ENCODE measurements around the gene CYP4F2.
"Not testable (repeated sequence)": the region's sequence is repeated elsewhere in the genome, so short reads cannot be mapped to it uniquely, and the experiment has no call there.

The CYP4F2 gene, protein sequence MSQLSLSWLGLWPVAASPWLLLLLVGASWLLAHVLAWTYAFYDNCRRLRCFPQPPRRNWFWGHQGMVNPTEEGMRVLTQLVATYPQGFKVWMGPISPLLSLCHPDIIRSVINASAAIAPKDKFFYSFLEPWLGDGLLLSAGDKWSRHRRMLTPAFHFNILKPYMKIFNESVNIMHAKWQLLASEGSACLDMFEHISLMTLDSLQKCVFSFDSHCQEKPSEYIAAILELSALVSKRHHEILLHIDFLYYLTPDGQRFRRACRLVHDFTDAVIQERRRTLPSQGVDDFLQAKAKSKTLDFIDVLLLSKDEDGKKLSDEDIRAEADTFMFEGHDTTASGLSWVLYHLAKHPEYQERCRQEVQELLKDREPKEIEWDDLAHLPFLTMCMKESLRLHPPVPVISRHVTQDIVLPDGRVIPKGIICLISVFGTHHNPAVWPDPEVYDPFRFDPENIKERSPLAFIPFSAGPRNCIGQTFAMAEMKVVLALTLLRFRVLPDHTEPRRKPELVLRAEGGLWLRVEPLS

DNA sequence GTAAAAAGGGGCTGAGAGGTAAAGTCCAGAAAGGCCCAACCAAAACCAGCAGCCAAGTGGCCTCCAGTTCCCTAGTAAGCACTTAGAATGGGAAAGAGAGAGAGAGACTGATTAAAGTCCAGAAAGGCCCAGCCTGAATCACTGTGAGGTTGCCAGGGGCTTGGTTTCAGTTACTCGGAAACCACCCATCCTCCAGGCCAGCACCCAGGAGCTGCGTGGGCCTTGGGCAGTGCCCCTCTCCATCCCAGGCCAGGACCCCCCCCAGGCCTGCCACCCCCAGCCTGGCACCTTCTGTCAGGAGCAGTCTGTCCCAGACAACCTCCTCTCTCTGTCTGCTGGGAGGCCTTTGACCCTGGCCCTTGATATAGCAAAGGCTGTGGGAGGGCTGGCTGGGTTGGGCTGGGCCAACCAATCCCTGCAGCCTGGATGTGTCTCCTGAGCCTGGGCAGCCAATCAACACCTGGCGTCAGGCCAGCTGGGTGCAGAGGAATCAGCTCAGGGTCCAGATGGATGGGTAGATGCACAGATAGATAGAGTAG lies at the start of gene CYP4F2:
Gene CYP4F2, minus strand, starts transcription at position 337 of the 539 bp plus-strand sequence. CDS start 463 bp downstream, outside the sequence.
- DNase-seq, result no peak

DNA sequence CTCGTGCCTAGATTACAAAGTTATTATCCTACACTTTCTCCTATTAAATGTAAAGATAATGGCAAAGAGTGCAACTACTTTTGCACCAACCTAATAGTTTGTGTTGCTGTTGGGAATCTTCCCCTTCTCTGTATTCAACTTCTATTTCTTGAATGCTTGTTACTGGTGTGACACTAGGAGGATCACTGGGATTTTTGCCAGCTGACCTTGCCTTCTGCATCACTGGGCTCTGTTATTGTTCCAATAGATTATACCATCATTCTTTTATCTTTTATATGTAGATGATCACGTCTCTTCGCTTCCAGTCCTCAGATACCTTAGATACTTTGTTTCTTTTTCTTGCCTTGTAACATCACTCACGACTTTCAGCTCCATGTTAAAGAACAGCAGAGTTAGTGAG lies 47.4 kb upstream of the CYP4F2 start:
- DNase-seq, result no peak

DNA sequence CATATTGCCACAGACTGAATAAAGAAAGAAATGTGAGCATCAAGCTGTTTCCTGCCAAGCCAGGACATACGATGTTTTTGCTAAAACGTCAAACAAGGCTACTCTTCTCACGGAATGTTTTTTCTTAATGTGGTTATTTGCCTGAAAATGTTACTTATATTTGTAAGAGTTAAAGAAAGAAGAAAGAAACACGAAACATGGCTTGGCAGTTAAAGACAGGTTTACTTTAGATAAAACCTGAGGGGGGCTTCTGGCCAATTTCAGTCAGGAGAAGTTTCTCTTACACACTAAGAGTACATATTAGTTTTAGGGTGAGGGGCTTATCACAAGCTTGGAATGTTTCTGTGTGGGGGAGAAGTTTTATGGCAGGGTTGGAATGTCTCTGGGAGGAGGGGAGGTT lies 46.5 kb upstream of the CYP4F2 start:
- no peak for DNase-seq

DNA sequence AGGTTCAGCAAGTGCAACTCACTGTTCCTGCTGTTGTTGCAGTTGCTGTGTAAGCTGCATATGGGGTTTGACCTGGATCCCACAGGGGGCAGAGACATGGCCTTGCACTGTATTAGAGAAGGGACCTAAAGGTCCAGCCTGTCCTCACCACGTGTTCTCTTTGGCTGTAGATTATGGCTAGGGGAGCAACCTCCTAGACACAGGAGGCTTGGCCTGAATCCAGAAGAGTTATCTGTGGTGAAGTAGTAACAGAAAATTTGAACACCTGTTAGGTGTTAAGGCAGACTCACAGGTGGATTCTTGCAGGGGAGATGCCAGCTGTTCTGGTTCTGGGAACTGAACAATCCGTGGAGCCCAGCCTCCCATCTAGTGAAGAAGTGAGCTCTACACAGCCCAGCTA lies 39.9 kb upstream of the CYP4F2 start:
- DNase-seq, result no peak

DNA sequence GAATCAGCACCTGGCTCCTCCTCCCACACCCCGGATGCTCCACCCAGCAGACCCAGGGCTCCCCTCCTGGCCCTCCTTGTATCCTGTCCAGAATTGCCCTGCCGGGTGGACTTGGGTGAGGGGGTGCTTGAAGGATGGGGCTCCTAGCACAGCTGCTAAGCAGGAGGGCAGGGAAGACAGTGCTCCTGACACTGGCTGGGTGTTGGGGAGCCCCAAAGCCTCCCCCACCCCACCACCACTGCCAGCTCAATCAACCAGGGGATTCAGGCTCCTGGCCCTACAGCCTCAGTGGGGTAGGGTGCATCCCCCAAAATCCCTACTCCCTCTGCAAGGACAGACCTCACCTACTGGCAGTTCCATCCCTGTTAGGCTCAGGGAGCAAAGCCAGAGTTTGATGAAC lies 39.1 kb upstream of the CYP4F2 start:
- DNase-seq, result no peak

DNA sequence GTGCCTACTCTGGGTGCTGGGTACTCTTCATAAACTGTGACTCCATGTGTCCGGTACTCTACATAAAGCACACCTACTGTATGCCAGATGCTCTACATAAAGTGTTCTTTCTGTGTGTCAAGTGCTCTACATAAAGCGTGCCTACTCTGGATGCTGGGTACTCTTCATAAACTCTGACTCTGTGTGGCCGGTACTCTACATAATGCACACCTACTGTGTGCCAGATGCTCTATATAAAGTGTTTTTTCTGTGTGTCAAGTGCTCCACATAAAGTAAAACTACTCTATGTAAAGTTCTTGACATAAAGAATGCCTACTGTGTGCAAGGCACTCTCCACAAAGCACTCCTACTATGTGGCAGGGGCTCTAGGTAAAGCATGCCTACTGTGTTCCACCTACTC lies 38.3 kb upstream of the CYP4F2 start:
- DNase-seq, result no peak

DNA sequence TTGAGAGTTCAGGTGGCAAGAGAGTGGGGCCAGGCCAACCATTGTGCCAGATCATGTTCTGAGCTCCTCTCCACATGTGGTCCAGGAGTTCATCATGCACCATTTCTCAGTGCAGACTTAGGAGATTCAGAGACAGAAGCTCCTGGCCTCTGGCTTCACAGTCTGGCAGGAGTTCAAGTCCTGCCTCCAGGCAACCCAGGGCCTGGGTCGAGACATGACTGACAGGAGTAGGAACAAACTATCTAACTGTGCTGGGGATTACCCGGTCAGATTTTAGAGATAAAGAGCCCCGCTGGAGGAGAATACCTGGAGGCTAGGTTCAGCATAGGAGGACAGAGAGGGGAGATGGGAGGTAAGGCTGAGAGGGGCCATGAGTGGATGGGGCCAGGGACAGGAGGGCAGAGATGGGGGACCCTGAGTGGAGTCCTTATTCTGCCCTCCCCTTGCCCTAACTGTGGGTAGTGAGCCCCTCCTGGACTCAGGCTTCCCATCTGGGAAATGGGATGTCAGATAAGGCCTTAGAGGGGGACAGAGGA lies 37.4 kb upstream of the CYP4F2 start:
- DNase-seq, result no peak

DNA sequence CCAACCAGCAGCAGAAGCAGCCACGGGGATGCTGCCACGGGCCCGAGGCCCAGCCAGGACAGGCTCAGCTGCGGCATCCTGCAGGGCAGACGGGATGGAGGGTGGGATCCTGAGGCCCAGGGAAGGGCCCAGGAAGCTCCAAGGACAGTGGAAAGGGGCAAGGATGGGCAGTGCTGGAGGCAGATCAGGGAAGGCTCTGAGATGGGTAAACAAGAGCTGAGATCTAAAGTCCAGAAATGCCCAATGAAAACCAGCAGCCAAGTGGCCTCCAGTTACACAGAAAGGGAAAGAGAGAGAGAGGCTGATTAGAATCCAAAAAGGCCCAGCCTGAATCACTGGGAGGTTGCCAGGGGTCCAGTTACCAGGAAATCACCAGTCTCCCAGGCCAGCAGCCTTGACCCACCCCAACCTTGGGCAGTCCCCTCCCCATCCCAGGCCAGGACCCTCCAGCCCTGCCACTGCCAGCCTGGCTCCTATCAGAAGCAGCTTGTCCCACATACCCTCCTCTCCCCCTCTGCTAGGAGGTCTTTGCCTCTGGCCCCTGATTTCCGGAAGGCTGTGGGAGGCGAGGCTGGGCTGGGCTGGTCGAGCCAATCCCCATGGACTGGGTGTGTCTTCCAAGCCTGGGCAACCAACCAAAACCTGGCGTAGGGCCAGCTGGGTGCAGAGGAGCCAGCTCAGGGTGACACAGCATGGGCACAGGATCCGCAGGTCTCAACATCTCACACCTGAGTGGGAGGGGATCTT lies 36.6 kb upstream of the CYP4F2 start, which contains the start of gene CYP4F11:
Gene CYP4F11, minus strand, starts transcription at position 198 of the 747 bp plus-strand sequence. Its CDS starts 121 bp downstream, at position 77.
- no peak for DNase-seq

DNA sequence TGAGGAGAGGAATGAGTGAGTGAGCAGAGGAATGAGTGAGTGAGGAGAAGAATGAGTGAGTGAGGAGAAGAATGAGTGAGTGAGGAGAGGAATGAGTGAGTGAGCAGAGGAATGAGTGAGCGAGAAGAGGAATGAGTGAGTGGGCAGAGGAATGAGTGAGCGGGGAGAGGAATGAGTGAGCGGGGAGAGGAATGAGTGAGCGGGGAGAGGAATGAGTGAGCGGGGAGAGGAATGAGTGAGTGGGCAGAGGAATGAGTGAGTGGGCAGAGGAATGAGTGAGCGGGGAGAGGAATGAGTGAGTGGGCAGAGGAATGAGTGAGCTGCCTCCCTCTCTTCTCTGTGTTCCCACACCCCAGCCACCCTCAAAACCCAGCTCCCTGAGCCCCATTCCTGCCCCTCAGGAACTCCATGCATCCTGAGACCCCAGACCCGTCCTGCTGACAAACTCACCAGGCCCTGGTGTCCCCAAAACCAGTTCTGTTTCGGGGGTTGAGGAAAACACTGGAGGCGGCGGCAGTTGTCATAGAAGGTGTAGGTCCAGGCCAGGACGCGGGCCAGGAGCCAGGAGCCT lies 36.0 kb upstream of the CYP4F2 start:
- DNase-seq, result not testable (repeated sequence)

DNA sequence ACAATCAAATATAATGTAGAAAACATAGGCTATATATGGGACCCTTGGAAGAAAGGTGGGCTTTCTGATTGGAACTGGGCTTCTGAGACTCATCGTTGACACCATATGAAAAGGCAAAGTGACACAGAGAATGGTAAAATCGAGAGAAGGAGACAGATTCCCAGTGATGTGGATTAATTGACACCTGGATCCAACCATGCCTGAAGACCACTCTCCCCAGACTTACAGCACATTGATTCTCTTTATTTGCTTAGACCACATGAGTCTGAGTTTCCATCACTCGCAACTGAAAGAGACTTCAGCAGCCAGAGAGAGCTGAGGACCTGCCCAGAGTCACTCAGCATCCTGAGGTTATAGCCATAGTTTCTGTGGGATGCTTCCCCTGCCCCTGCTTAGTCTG lies 30.4 kb upstream of the CYP4F2 start:
- no peak for DNase-seq

DNA sequence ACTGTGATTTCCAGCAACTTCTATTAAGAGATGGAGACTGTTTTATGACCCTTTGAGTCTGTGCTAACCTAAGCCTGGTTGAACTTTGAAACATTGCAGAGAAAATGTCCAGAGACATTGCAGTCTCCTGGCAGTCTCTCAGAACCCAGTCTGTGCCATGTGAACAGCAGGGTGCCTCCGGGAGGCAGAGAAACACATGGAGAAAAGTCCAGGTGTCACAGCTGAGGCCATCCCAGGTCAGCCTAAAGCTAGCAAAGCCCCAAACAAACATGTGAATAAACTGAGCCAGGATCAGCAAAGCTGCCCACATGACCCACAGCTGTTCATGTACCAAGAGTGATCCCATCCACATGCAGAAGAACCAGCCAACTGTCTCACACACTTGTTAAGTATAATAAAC lies 28.6 kb upstream of the CYP4F2 start:
- no peak for DNase-seq

DNA sequence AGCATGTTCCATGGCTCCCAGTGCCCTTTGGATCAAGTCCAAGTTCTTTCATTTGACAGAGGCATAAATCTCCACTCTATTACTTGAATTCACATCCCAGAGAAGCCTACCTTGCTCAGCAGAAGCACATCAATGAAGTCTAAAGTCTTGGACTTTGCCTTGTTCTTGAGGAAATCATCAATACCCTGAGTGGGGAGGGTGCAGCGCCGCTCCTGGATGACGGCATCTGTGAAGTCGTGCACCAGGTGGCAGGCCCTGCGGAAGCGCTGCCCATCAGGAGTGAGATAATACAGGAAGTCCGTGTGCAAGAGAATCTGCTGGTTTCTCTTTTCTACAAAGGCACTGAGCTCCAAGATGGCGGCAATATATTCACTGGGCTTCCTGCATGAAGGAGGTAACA lies 25.8 kb upstream of the CYP4F2 start:
- no peak for DNase-seq

DNA sequence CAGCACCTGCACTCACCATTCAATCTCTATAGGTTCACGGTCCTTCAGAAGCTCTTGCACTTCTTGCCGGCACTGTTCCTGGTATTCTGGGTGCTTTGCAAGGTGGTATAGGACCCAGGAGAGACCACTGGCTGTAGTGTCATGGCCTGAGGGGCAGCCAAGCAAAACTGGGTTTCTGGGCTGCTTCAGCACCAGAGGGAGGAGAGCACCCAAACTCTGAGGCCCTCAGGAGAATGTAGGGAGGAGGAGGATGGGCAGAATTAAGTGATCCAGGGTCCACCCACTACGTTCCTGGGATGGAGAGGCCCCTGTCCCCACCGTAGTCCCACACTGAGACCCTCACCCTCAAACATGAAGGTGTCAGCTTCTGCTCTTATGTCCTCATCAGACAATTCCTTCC lies 24.1 kb upstream of the CYP4F2 start:
- no peak for DNase-seq

DNA sequence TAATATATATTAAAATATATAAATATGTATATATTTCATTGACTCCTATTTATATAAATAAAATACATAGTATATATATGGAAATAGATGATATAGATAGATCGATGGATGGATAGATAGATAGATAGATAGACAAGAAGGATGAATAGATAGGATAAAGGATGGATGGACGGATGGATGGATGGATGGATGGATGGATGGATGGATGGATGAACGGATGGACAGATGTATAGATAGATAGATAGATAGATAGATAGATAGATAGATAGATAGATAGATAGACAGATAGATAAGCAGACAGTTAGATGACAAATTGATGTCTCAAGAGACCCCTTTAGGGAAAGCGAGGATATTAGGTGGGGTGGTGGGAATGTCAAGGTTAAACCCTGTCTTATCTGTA lies 21.4 kb upstream of the CYP4F2 start:
- DNase-seq, result no peak

DNA sequence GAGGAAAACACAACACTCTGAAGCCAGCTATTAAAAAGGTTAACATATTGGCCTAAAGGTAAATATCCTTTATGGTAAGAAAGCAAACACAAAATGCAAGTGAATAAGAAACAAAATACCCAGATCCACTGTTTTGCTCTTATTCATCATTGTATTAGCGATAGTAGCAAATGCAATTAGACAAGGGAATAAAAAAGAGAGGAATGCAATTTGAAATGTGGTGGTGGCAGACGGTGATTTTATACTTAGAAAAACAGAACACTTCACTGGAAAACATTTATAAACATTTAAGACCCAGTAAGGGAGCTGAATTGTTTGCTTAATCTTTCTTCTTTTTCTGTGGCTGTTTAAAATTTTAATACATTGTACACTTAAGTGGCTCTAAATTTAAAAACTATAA lies 17.2 kb upstream of the CYP4F2 start:
- no peak for DNase-seq

DNA sequence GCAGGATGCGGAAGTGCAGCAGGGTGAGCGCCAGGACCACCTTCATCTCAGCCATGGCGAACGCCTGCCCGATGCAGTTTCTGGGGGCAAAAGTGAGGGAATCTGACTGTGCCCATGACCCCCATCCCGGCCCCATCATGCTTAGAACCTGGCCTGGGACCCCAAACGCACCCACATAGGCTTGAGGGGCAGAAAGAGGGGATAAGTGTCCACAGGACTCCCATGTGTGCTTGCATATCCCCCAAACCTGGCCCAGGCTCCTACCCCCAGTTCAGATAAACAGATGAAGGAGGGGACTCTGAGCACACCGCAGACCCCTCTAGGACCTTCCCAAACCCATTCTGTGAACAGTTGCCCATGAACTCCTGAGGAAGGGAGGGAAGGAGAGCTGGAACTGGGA lies 16.0 kb upstream of the CYP4F2 start:
- DNase-seq, result no peak

DNA sequence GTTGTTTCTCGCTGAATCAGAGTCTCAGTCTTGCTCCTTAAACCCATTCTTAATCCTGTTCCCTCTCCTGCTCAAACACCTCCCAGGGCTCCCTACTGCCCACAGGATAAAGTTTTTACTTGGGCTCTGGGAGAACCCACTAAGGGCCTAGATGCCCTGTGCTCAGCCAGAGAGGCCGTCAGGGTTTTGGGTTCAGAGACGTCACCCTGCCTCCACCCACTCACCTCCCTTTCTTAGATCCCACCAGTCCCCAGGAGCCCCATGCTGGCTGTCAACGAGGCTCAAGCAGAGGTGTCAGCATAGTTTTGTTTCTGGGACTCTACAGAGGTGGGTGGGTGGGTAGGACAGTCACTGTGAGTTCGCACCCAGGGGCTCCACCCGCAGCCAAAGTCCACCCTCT lies 15.5 kb upstream of the CYP4F2 start:
- DNase-seq, result no peak

DNA sequence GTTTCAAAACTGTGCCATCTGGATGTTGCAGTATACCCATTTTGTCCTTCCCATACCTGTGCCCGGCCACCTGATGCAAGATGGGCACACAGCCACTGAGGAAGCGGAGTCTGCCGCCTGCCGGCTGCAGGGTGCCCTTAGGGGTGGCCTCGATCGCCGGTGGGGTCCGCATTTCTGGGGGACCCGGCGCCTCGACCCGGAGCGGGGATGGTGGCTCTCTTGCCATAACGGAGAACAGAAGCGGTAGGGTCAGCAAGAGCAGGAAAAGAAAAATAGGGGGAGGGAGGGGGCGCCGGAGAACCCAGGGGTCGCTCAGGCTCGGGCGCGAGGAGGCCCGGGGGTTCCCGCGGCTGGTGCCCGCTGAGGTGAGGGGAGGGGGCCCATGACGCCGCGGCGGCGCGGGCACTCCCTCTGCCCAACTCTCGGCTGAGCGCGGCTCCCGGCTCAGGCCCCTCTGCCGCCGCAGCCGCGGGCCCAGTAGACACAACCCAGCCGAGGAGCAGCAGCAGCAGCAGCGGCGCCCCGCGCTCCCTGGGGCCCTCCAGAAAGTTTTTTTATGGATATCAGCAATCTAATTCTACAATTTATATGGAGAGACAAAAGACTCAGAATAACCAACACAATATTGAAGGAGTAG lies 13.8 kb upstream of the CYP4F2 start:
- DNase-seq, result no peak

DNA sequence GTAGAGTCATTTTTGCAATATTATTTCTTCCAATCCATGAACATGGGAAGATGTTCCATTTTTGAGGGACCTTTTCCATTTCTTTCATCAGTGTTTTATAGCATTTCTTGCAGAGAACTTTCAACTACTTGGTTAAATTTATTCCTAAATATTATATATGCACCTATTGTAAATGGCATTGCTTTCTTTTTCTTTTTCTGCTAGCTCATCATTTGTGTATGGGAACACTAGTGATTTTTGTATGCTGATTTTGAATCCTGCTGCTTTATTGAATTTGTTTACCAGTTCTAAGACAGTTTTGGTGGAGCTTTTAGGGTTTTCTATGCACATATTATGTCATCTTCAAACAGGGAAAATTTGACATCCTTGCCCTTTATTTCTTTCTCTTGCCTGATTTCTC lies 7.2 kb upstream of the CYP4F2 start:
- DNase-seq, result no peak

DNA sequence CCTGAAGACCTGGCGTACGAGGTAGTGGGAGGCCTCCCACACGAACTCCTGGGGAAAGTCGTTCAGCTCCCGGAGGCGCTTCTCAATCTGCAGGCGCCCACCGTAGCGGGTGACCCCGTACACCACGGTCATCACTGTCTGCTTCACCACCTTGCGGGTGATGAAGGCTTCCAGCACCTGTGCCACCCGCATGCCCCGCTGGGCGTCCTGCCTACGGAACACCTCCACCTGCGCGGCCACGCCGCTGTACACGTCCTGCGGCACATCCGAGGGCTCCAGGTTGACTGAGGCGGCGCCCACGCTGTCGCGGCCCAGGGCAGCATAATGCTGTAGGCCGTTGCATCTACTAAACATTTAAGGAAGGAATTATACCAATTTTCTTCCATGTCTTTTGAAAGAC lies 5.0 kb upstream of the CYP4F2 start:
- DNase-seq, result not testable (repeated sequence)

DNA sequence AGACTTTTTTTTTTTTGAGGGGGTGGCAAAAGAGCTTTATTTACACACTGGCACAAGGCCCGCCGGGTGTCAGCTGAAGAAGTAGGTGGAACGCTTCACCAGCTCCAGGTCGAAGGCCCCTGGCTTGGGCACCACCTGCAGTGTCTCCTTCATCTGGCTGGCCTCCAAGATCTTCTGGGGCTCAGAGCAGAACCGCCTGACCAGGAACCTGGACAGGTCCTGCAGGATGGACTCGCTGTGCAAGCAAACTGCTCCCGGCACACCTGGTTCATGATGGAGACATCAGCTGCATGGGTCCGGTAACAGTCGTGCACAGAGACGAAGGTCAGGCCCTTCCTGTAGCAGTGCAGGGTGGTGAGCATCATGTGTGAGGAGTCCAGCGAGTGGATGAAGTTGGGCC lies 4.4 kb upstream of the CYP4F2 start:
- DNase-seq, result no peak

DNA sequence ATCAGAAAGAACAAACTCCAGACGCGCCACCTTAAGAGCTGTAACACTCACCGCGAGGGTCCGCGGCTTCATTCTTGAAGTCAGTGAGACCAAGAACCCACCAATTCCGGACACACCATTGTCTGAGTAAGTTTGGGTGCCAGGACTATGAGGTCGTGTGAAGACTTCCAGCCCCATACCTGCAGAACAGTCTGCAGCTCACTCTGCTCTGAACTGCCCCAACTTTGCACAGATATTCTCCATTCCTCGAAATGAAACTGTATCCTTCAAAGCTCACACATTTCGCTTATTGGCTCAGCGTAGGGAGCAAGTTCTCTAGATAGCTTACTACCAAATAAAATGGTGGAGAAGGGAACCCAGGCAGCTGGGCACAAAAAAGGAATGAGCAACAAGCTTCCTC lies 2.6 kb upstream of the CYP4F2 start:
- no peak for DNase-seq

DNA sequence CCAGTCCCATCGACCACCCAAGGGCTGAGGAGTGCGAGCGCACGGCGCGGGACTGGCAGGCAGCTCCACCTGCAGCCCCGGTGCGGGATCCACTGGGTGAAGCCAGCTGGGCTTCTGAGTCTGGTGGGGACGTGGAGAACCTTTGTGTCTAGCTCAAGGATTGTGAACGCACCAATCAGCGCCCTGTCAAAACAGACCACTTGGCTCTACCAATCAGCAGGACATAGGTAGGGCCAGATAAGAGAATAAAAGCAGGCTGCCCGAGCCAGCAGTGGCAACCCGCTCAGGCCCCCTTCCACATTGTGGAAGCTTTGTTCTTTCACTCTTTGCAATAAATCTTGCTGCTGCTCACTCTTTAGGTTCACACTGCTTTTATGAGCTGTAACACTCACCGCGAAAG lies 2.2 kb upstream of the CYP4F2 start:
- not testable (repeated sequence) for DNase-seq
